PFSK-1 (cell line): ENCODE data around the gene CTSE.

ENCODE experiments used
- FOXP2 ChIP-seq: optimal IDR thresholded peaks from 2 replicates; pipeline ENCODE3; 2011; ENCODE audit warnings: borderline replicate concordance, control low read depth, inconsistent platforms; ENCODE audit not compliant: insufficient read depth; ENCODE audit errors: extremely low read length, extremely low read depth
- POLR2AphosphoS5 ChIP-seq: IDR thresholded peaks from 2 replicates; pipeline ENCODE4 v1.6.1; 2012; ENCODE audit warnings: low read depth, mild to moderate bottlenecking, control low read depth, low read length, moderate library complexity
- SIN3A ChIP-seq: IDR thresholded peaks from 2 replicates; pipeline ENCODE4 v1.6.1; 2012; ENCODE audit warnings: mild to moderate bottlenecking, low read length, moderate library complexity, borderline replicate concordance; ENCODE audit not compliant: insufficient read depth
- TAF1 ChIP-seq: IDR thresholded peaks from 2 replicates; pipeline ENCODE4 v1.6.1; 2012; ENCODE audit warnings: low read length, control low read depth, borderline replicate concordance; ENCODE audit not compliant: insufficient read depth
- TF ChIP-seq, protein P1 (sequence below), 2 experiments: IDR thresholded peaks; 2 replicates each; pipeline versions ENCODE4 v1.6.1 to v1.8.0; 2011 to 2012; ENCODE audit warnings: low read depth in 2 of 2, low read length in 2 of 2, control low read depth in 1 of 2, inconsistent platforms in 1 of 2, mild to moderate bottlenecking in 1 of 2, moderate library complexity in 1 of 2; ENCODE audit not compliant: insufficient read depth in 1 of 2

DNA sequence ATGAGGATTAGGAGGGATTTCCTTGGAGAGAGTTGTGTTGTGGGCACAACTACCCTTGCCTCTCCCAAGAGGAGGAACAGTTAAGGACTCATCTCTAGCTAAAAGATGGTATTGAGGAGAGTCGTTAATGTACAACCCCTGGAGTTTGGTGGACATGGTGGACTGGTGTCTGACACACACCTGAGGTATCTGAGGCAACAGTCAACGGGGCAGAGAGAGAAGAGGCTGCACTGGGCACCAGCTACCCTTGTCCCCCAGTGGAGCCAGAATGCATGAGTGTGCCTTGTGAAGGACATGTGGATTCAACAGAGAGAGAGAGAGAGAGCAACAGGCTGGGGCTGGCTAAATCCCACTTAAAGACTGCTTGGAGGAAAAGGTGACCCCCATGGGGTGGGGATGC, 33.5 kb downstream of the CTSE start:
- TF ChIP-seq, protein P1, sequence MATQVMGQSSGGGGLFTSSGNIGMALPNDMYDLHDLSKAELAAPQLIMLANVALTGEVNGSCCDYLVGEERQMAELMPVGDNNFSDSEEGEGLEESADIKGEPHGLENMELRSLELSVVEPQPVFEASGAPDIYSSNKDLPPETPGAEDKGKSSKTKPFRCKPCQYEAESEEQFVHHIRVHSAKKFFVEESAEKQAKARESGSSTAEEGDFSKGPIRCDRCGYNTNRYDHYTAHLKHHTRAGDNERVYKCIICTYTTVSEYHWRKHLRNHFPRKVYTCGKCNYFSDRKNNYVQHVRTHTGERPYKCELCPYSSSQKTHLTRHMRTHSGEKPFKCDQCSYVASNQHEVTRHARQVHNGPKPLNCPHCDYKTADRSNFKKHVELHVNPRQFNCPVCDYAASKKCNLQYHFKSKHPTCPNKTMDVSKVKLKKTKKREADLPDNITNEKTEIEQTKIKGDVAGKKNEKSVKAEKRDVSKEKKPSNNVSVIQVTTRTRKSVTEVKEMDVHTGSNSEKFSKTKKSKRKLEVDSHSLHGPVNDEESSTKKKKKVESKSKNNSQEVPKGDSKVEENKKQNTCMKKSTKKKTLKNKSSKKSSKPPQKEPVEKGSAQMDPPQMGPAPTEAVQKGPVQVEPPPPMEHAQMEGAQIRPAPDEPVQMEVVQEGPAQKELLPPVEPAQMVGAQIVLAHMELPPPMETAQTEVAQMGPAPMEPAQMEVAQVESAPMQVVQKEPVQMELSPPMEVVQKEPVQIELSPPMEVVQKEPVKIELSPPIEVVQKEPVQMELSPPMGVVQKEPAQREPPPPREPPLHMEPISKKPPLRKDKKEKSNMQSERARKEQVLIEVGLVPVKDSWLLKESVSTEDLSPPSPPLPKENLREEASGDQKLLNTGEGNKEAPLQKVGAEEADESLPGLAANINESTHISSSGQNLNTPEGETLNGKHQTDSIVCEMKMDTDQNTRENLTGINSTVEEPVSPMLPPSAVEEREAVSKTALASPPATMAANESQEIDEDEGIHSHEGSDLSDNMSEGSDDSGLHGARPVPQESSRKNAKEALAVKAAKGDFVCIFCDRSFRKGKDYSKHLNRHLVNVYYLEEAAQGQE (IDR thresholded peaks at IDR 0.05; ENCODE audit: insufficient read depth in 1 of 2, low read depth in 2 of 2, low read length in 2 of 2), result no peak
- TF ChIP-seq POLR2AphosphoS5 (no peak), TAF1 (no peak), SIN3A (no peak), FOXP2 (no peak)
